HuH-7 (cell line): ENCODE measurements around the gene SRRM5.
"Not testable (repeated sequence)": the region's sequence is repeated elsewhere in the genome, so short reads cannot be mapped to it uniquely, and the experiment has no call there.

Experiments
- DNase-seq: peaks from one replicate; pipeline ENCODE4 v3.0.0; 2011; ENCODE audit warnings: low spot score

Gene SRRM5

GRCh38 chr19:43611788-43612187, at the start of gene SRRM5:
Gene SRRM5, plus strand, starts transcription at chr19:43612088. Its CDS starts 34 bp downstream, at chr19:43612122.
- no peak for DNase-seq

GRCh38 chr19:43562226-43562697, 49.6 kb upstream of the SRRM5 start:
- no peak for DNase-seq

- no peak for DNase-seq
These were observed 49.1 kb upstream of the SRRM5 start for GRCh38 chr19:43562698-43563241.

GRCh38 chr19:43563816-43564457, 48.0 kb upstream of the SRRM5 start:
- DNase-seq: no peak

- DNase-seq: no peak
These were observed 47.1 kb upstream of the SRRM5 start for GRCh38 chr19:43564800-43565199.

GRCh38 chr19:43569657-43570056, 42.2 kb upstream of the SRRM5 start:
- no peak for DNase-seq

- no peak for DNase-seq
These were observed 41.6 kb upstream of the SRRM5 start for GRCh38 chr19:43570174-43570791.

- DNase-seq: peak; percentile 46
These were observed 39.7 kb upstream of the SRRM5 start for GRCh38 chr19:43572171-43572588.

- no peak for DNase-seq
These were observed 37.3 kb upstream of the SRRM5 start for GRCh38 chr19:43574424-43575155.

- peak; percentile 97 for DNase-seq
These were observed 36.5 kb upstream of the SRRM5 start, which contains the start of the genes PINLYP and XRCC1 for GRCh38 chr19:43575156-43575950. Gene PINLYP, plus strand, starts transcription at chr19:43575801. Its CDS starts 1,391 bp downstream, at chr19:43577192. Gene XRCC1, minus strand, starts transcription at chr19:43575527. Its CDS starts 69 bp downstream, at chr19:43575458.

GRCh38 chr19:43575955-43576878, 35.7 kb upstream of the SRRM5 start:
- no peak for DNase-seq

GRCh38 chr19:43578787-43579186, 33.1 kb upstream of the SRRM5 start:
- no peak for DNase-seq

- no peak for DNase-seq
These were observed 30.4 kb upstream of the SRRM5 start for GRCh38 chr19:43581467-43581866.

GRCh38 chr19:43582495-43582894, 29.4 kb upstream of the SRRM5 start:
- no peak for DNase-seq

- no peak for DNase-seq
These were observed 27.4 kb upstream of the SRRM5 start for GRCh38 chr19:43584484-43584883.

GRCh38 chr19:43586346-43586745, 25.5 kb upstream of the SRRM5 start:
- DNase-seq: no peak

- not testable (repeated sequence) for DNase-seq
These were observed 24.9 kb upstream of the SRRM5 start for GRCh38 chr19:43587029-43587428.

GRCh38 chr19:43589277-43589676, 22.6 kb upstream of the SRRM5 start:
- DNase-seq: no peak

- no peak for DNase-seq
These were observed 22.2 kb upstream of the SRRM5 start for GRCh38 chr19:43589678-43590077.

- no peak for DNase-seq
These were observed 19.8 kb upstream of the SRRM5 start for GRCh38 chr19:43591904-43592772.
